Body of pancreas (tissue), 4 donors: ENCODE measurements around the gene BMP7. TPM values are rescaled to one million over a fixed set of nuclear protein-coding genes. Genes with fewer than 3 reads are reported as not detected.
A peak's percentile ranks its signal among the peaks of the same experiment; 100 is the strongest.

ENCODE experiments used
- ATAC-seq: fragments of 150-250 bp; one replicate; pipeline ENCODE4 v1.9.1; 2016
- DNase-seq, 4 donors: peaks; one replicate each; pipeline ENCODE4 v3.0.0-alpha.2; 2019
- H3K27ac ChIP-seq, 4 donors: fragments of 200-600 bp; sonication (generic); 1 replicate in 3 of 4; 2 replicates in 1 of 4; pipeline versions ENCODE4 v1.5.1 to v1.6.1; 2016 to 2019; ENCODE audit warnings: mild to moderate bottlenecking in 1 of 4, mixed read lengths in 1 of 4, moderate library complexity in 1 of 4
- H3K27me3 ChIP-seq, 2 donors: fragments of 200-600 bp; sonication (generic); one replicate each; pipeline ENCODE4 v1.6.0; 2016; ENCODE audit warnings: mild to moderate bottlenecking in 1 of 2
- H3K36me3 ChIP-seq, 2 donors: fragments of 200-600 bp; sonication (generic); replicated peaks in 1 of 2; 2 replicates each; pipeline ENCODE4 v1.5.1; 2016; ENCODE audit warnings: low read depth in 2 of 2; ENCODE audit not compliant: insufficient read depth in 1 of 2
- H3K4me1 ChIP-seq: fragments of 200-600 bp; sonication (generic); one replicate; pipeline ENCODE4 v1.6.0; 2016
- H3K4me3 ChIP-seq, 2 donors: fragments of 200-600 bp; sonication (generic); 1 replicate in 1 of 2; 2 replicates in 1 of 2; pipeline ENCODE4 v1.5.1; 2016 to 2019
- H3K9me3 ChIP-seq, 3 donors: fragments of 200-600 bp; sonication (generic); 1 replicate in 2 of 3; 2 replicates in 1 of 3; pipeline ENCODE4 v1.5.1; 2016
- POLR2A ChIP-seq, 3 donors: fragments of 450-650 bp; IDR thresholded peaks; one replicate each; pipeline ENCODE4 v1.6.1; 2016; ENCODE audit warnings: antibody characterized with exemption in 3 of 3, mild to moderate bottlenecking in 2 of 3
- WGBS, 2 donors: methylation state at CpG; one replicate each; pipeline ENCODE4 v1.1.5; 2017; 5-methylcytosine and 5-hydroxymethylcytosine counted together
- intact Hi-C: fragments of 100-400 bp; cut with DNase I; formaldehyde crosslinking; loops from one replicate; pipeline ENCODE4 v1.15.1; 2023
- total RNA-seq, 2 donors: library from RNA; depleted of rRNA; stranded (reverse); fragments of >200 nt; gene quantifications; one replicate each; pipeline ENCODE4 v1.1.0, GENCODE V29; 2016
- TF ChIP-seq, protein P1 (sequence below), 7 experiments: fragments of 450-650 bp in 4 of 7; fragments of 200-600 bp in 3 of 7; sonication (generic) in 3 of 7; IDR thresholded peaks; one replicate each; pipeline ENCODE4 v1.5.1; 2016 to 2019; ENCODE audit warnings: antibody characterized with exemption in 7 of 7

The BMP7 gene
- total RNA-seq, 2 donors from 2014 or later, result 4.2 TPM; not detected in 1

DNA sequence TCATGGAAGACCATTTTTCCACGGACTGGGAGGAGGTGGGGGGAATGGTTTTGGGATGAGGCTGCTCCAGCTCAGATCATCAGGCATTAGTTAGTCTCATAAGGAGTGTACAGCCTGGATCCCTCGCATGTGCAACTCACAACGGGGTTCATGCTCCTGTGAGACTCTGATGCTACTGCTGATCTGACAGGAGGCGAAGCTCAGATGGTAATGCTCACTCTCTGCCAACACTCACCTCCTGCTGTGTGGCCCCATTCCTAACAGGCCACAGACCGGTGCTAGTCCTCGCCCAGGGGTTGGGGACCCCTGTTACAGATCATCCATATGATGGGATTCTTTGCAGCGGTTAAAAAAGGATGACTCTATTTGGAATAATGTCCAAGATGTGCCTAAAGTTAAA lies 27.6 kb upstream of the BMP7 start:
- Histone ChIP-seq H3K4me1 (no peaks in the 10 kb centered on the region), H3K9me3 (no peaks in the 10 kb centered on the region), H3K27ac (no peak overlapping the region), H3K27me3 (no peaks in the 10 kb centered on the region), H3K4me3 (no peak overlapping the region), H3K36me3 (no peaks in the 10 kb centered on the region)
- WGBS, 2 donors, result 70 to 71% methylated on average over 7 of the region's 7 CpGs
- intact Hi-C loops, result no loop called here
- DNase-seq (no peak), ATAC-seq (no peak)
- TF ChIP-seq, protein P1, sequence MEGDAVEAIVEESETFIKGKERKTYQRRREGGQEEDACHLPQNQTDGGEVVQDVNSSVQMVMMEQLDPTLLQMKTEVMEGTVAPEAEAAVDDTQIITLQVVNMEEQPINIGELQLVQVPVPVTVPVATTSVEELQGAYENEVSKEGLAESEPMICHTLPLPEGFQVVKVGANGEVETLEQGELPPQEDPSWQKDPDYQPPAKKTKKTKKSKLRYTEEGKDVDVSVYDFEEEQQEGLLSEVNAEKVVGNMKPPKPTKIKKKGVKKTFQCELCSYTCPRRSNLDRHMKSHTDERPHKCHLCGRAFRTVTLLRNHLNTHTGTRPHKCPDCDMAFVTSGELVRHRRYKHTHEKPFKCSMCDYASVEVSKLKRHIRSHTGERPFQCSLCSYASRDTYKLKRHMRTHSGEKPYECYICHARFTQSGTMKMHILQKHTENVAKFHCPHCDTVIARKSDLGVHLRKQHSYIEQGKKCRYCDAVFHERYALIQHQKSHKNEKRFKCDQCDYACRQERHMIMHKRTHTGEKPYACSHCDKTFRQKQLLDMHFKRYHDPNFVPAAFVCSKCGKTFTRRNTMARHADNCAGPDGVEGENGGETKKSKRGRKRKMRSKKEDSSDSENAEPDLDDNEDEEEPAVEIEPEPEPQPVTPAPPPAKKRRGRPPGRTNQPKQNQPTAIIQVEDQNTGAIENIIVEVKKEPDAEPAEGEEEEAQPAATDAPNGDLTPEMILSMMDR (IDR thresholded peaks at IDR 0.05), result no peak
- no peak for TF ChIP-seq POLR2A (IDR thresholded peaks at IDR 0.05)

GRCh38 chr20:57292611-57293010 lies 26.2 kb upstream of the BMP7 start:
- WGBS, 2 donors, result 65 to 73% methylated on average over 2 of the region's 2 CpGs
- no peak for DNase-seq
- Histone ChIP-seq H3K4me3 (no peak overlapping the region), H3K36me3 (no peaks in the 10 kb centered on the region), H3K27me3 (no peaks in the 10 kb centered on the region), H3K4me1 (no peaks in the 10 kb centered on the region), H3K27ac (no peak overlapping the region), H3K9me3 (no peaks in the 10 kb centered on the region)
- intact Hi-C loops, result no loop called here
- no peak for ATAC-seq
- TF ChIP-seq POLR2A (IDR thresholded peaks at IDR 0.05), result no peak
- TF ChIP-seq, protein P1 (IDR thresholded peaks at IDR 0.05), result no peak

DNA sequence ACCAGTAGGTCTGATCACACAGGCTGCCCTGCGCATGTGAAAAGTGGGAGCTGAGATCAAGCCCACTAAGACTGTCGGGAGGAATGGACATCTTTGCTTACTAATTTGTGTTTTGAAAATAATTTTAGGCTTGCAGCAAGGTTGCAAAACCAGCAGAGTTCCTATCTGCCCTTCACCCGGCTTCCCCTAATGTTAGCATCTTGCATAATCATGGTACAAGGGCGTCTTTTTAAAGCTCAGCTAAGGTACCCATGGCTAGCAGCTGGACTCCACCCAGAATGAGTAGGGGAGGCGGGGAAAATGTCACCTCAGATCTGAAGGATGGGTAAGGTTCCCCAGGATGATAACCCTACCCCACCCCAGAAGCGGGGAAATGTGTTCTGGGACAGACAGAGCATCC lies 25.3 kb upstream of the BMP7 start:
- H3K27ac ChIP-seq, result no peak overlapping the region
- no peak overlapping the region for H3K4me3 ChIP-seq
- no peaks in the 10 kb centered on the region for H3K9me3 ChIP-seq
- ATAC-seq (no peak), DNase-seq (no peak)
- no peaks in the 10 kb centered on the region for H3K36me3 ChIP-seq
- 70 to 74% methylated on average over 6 of the region's 6 CpGs for WGBS, 2 donors
- no peak for TF ChIP-seq POLR2A (IDR thresholded peaks at IDR 0.05)
- TF ChIP-seq, protein P1 (IDR thresholded peaks at IDR 0.05), result no peak
- H3K27me3 ChIP-seq, result no peaks in the 10 kb centered on the region
- H3K4me1 ChIP-seq, result no peaks in the 10 kb centered on the region
- intact Hi-C loops, result no loop called here

GRCh38 chr20:57291003-57291402 lies 24.6 kb upstream of the BMP7 start:
- no peak overlapping the region for H3K4me3 ChIP-seq
- H3K27ac ChIP-seq, result no peak overlapping the region
- H3K4me1 ChIP-seq, result no peaks in the 10 kb centered on the region
- no peaks in the 10 kb centered on the region for H3K27me3 ChIP-seq
- ATAC-seq, result no peak
- no peaks in the 10 kb centered on the region for H3K9me3 ChIP-seq
- H3K36me3 ChIP-seq, result no peaks in the 10 kb centered on the region
- intact Hi-C loops, result no loop called here
- 31 to 42% methylated on average over 10 of the region's 10 CpGs for WGBS, 2 donors
- DNase-seq, result peak in 1 of 4 donors; percentile 17
- TF ChIP-seq POLR2A (IDR thresholded peaks at IDR 0.05), result no peak
- TF ChIP-seq, protein P1 (IDR thresholded peaks at IDR 0.05), result peak in 2 of 7 experiments; percentile 10 to 26

- Histone ChIP-seq H3K9me3 (no peaks in the 10 kb centered on the region), H3K4me3 (no peak overlapping the region), H3K27me3 (no peaks in the 10 kb centered on the region), H3K4me1 (no peaks in the 10 kb centered on the region), H3K36me3 (no peaks in the 10 kb centered on the region), H3K27ac (no peak overlapping the region)
- DNase-seq, result no peak
- 53 to 74% methylated on average over 5 of the region's 5 CpGs for WGBS, 2 donors
- intact Hi-C loops, result no loop called here
- TF ChIP-seq, protein P1 (IDR thresholded peaks at IDR 0.05), result no peak
- TF ChIP-seq POLR2A (IDR thresholded peaks at IDR 0.05), result no peak
- ATAC-seq, result no peak
Observed at GRCh38 chr20:57290178-57290484, 23.7 kb upstream of the BMP7 start.
